WERI-Rb-1 (cell line): ENCODE results near the gene TDP1.

Source experiments
- DNase-seq: peaks from one replicate; pipeline ENCODE4 v3.0.0-alpha.2; 2020
- H3K27ac ChIP-seq: fragments of 250-450 bp; sonication (Bioruptor Pico); 2 replicates; pipeline ENCODE4 v1.5.1; 2020; ENCODE audit warnings: mild to moderate bottlenecking, moderate library complexity
- H3K27me3 ChIP-seq: fragments of 250-450 bp; sonication (Bioruptor Pico); 2 replicates; pipeline ENCODE4 v1.5.1; 2021; ENCODE audit warnings: mild to moderate bottlenecking, low read depth, moderate library complexity; ENCODE audit not compliant: insufficient read depth, severe bottlenecking
- H3K36me3 ChIP-seq: fragments of 250-450 bp; sonication (Bioruptor Pico); 2 replicates; pipeline ENCODE4 v1.5.1; 2020; ENCODE audit warnings: mild to moderate bottlenecking, moderate library complexity
- H3K4me3 ChIP-seq: 2 replicates; pipeline ENCODE4 v1.5.1; 2011; ENCODE audit warnings: low read depth, mild to moderate bottlenecking, control low read depth, low read length
- H3K9me3 ChIP-seq: fragments of 250-450 bp; sonication (Bioruptor Pico); 2 replicates; pipeline ENCODE4 v1.5.1; 2021; ENCODE audit warnings: mild to moderate bottlenecking, moderate library complexity; ENCODE audit not compliant: severe bottlenecking
- CTCF ChIP-seq: IDR thresholded peaks from 2 replicates; pipeline ENCODE4 v1.5.1; 2011; ENCODE audit warnings: low read depth, mild to moderate bottlenecking, control low read depth, inconsistent platforms, low read length

TDP1 gene

DNA sequence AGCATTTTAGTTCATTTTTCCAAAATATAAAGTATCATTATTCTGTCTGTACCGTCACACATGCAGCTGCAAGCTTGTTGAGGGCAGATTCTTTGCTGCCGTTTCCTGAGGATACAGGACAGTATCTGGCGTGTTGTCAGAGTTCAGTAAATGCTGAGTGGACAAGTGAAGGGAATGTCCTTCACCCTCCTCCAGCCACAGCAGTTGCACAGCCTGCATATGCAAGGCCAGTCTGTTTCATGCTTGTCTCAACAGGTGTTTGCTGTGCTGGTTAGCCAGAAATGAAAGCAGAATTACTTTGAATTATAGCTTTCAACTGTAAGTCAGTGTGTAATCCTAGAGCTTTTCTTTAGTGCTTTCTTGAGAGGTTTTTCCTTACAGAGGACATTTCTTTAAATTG is 36.5 kb downstream of the TDP1 start:
- no peak for TF ChIP-seq CTCF
- DNase-seq: no peak
- H3K27ac ChIP-seq: no peak overlapping the region
- no peak overlapping the region for H3K4me3 ChIP-seq
- no peaks in the 10 kb centered on the region for H3K9me3 ChIP-seq
- peaks cover 62% of the 10 kb centered on the region for H3K36me3 ChIP-seq
- no peaks in the 10 kb centered on the region for H3K27me3 ChIP-seq

- Histone ChIP-seq H3K4me3 (no peak overlapping the region), H3K9me3 (no peaks in the 10 kb centered on the region), H3K36me3 (peaks cover 44% of the 10 kb centered on the region), H3K27me3 (no peaks in the 10 kb centered on the region), H3K27ac (no peak overlapping the region)
- no peak for TF ChIP-seq CTCF
- DNase-seq: no peak
These were observed 41.2 kb downstream of the TDP1 start for GRCh38 chr14:89996963-89997362.

DNA sequence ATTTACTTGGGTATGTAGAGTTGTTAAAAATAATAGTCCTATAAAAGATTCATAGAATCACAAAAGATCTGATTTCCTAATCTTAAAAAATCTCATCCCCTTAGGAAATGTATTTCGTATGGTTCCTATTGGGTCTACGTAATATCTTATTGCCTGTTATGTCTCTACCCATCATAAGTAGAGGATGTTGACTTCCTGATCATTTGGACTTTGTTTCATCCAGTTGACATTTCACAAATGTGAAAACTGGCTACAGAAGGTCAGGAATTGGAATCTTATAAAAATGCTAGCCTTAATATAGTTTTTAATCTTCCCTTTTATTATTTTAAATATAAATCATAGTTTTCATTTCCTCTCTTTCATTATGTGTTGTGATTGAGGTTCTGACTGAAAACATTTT is 45.2 kb downstream of the TDP1 start:
- Histone ChIP-seq H3K9me3 (no peaks in the 10 kb centered on the region), H3K27ac (no peak overlapping the region), H3K4me3 (no peak overlapping the region), H3K27me3 (no peaks in the 10 kb centered on the region), H3K36me3 (peaks cover 30% of the 10 kb centered on the region)
- DNase-seq: no peak
- TF ChIP-seq CTCF: no peak

- no peaks in the 10 kb centered on the region for H3K27me3 ChIP-seq
- no peak overlapping the region for H3K4me3 ChIP-seq
- no peaks in the 10 kb centered on the region for H3K9me3 ChIP-seq
- H3K36me3 ChIP-seq: peaks cover 16% of the 10 kb centered on the region
- no peak overlapping the region for H3K27ac ChIP-seq
- no peak for DNase-seq
- TF ChIP-seq CTCF: no peak
These were observed 48.0 kb downstream of the TDP1 start for GRCh38 chr14:90003526-90004307.

GRCh38 chr14:90005441-90005840 is 49.7 kb downstream of the TDP1 start:
- TF ChIP-seq CTCF: no peak

More at GRCh38 chr14:90005441-90005840, 49.7 kb downstream of the TDP1 start:
- Histone ChIP-seq H3K9me3 (no peaks in the 10 kb centered on the region), H3K27ac (no peak overlapping the region), H3K27me3 (no peaks in the 10 kb centered on the region), H3K36me3 (peaks cover 16% of the 10 kb centered on the region), H3K4me3 (no peak overlapping the region)
- DNase-seq: no peak
